NOMO-1 treated with DMSO at 0.1 percent for 48 hours (cell line): ENCODE measurements around the gene NBDY.

Experiments
- DNase-seq: peaks from one replicate; lab custom pipeline; 2025; ENCODE audit not compliant: unreplicated experiment; lab: John Stamatoyannopoulos, UW

Gene NBDY

GRCh38 chrX:56784666-56785065 lies 55.6 kb downstream of the NBDY start:
- DNase-seq: no peak

DNA sequence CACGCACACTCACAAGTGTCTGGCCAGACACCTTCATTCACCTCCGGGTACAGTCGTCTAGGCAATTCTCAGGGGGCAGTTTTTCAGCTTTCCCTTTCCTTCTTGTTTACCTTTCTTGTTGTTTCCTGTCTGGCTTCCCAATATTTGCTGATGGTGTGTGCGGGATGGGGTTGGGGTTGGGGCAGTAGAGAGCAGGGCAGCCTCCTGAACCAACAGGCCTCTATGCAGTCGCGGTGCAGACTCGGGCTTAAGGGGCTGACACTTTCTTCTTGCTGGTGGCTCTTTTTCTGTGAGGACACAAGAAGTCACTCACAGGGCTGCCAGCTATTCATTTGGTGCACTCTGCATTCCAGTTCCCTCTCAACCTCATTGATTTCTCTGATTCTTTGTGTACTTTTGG lies 56.4 kb downstream of the NBDY start:
- DNase-seq: no peak

- no peak for DNase-seq
These were observed 58.1 kb downstream of the NBDY start for GRCh38 chrX:56786889-56787733.

DNA sequence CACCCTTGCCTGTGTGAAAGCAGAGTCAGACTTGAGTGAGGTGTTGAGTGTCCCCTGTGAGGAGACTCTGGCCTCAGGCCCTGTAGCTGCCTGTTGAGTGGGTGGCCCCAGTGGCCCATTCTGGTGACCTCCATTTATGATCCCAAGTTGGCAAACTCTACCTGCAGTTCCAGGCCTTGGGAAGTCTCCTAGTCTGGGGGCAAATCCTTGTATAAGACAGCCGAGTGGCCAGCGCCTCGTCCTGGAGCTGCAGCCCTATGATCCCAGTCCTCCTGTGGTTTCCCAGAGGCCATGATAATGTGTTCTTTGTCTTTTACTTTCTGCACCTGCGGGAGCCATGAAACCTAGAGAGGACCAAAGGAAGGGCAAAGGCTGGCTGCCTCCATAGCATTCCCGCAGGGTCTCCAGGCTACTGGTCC lies 58.7 kb downstream of the NBDY start:
- DNase-seq: no peak

- peak; percentile 59 for DNase-seq
These were observed 59.2 kb downstream of the NBDY start for GRCh38 chrX:56788229-56788628.

DNA sequence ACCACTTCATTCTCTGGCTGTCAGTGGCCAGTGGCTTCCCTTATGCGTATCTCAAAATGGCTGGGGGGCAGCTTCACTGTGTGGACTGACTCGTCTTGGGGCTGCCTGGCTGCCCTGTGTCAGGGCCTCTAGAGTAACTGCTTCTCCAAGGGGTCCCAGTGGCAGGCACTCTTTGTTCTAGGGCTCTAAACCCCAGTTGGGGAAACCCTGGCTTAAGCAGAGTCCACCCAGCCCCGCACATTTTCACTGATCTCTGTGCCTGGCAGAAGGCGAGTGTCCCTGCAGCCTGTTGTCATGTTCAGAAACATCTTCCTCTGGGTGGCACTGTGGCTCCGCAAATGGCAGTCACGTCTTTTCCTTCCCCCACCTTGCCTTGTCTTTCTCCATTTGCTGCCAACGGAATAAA lies 59.7 kb downstream of the NBDY start:
- DNase-seq: peak; percentile 68

- DNase-seq: no peak
These were observed 60.6 kb downstream of the NBDY start for GRCh38 chrX:56789518-56790070.

- no peak for DNase-seq
These were observed 61.7 kb downstream of the NBDY start for GRCh38 chrX:56790778-56791177.

DNA sequence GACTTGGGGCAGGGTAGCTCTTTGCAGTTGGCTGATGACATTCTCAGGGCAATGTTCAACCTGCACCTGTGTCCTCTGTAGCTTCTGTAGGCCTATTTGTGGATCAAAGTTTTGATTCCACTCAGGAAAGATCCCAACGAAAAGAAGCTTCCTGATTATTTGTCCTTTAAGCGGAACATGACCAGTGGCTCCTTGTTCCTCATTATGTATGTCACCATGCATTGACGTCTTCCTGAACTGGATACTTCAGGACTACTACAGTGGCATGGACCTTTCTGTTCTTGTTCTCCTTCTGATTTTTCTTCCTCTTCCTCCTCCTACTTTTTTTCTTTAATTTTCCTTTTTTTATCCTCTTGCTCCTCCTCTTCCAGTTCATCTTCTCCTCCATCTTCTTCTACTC lies 62.4 kb downstream of the NBDY start:
- DNase-seq: no peak

GRCh38 chrX:56792270-56793111 lies 63.4 kb downstream of the NBDY start:
- DNase-seq: no peak

DNA sequence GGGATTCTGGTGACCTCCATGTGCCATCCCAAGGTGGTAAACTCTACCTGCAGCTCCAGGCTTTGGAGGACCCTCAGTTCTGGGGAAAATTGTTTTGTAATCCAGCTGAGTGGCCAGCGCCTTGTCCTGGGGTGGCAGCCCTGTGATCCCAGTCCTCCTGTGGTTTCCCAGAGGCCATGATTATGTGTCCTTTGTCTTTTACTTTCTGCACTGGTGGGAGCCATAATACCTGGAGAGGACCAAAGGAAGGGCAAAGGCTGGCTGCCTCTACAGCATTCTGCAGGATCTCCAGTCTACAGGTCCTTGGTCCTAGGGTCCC lies 64.0 kb downstream of the NBDY start:
- no peak for DNase-seq

DNA sequence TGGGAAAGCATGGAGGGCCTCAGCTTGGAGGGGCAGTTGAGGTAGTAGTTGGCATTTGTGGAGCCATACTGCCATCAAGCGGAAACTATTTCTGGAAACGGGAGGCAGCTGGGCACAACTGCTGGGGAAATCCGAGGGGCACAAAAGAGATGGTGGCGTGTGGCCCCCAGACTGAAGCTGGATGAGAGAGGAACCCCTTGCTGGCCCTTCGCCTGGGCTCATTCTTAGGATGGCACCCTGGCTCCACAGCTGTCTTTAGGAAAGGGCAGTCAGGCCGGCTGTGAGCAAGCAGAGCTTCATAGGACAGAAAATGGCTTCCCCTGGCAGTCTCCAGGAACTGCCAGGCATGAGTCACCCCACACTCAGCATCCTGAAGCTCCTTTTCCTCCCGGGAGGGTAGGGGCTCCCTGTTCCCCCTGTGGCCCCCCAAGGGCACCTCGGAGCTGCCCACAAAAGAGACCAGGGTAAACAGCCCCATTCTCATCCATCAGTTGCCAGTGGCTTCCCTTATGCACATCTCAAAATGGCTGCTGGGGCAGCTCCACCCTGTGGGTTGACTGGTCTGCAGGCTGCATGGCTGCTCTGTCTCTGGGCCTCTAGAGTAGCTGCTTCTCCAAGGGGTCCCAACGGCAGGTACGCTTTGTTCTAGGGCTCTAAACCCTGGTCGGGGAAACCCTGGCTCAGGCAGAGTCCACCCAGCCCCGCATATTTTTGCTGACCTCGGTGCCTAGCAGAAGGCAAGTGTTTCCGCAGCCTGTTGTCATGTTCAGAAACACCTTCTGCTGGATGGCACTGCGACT lies 64.7 kb downstream of the NBDY start:
- no peak for DNase-seq

- DNase-seq: no peak
These were observed 65.6 kb downstream of the NBDY start for GRCh38 chrX:56794404-56795230.

DNA sequence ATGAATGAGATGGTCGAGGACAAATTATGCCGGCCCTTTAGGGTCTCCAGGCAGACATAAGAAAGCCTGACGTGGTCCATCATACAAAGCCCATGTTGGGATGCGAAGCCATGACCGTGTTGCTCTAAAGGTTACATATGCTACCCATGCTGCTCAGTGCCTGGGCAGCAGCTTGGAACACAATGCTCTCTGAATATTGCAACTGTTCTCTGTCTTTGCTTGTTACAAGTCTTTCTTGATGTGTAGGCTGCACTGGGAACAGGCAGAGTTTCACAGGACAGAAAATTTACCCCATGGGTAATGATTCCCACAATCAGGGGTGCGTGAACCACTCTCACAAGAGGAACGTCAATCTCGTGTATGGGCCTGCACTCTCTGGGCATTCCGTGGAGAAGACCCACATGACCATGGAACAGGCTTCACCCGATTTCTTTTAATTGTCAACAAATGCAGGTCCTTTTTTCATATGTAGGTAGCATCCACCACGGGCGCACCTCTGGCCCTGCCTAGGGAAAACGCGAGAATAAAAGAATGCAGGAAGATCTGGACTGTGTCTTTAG lies 66.3 kb downstream of the NBDY start:
- DNase-seq: no peak

DNA sequence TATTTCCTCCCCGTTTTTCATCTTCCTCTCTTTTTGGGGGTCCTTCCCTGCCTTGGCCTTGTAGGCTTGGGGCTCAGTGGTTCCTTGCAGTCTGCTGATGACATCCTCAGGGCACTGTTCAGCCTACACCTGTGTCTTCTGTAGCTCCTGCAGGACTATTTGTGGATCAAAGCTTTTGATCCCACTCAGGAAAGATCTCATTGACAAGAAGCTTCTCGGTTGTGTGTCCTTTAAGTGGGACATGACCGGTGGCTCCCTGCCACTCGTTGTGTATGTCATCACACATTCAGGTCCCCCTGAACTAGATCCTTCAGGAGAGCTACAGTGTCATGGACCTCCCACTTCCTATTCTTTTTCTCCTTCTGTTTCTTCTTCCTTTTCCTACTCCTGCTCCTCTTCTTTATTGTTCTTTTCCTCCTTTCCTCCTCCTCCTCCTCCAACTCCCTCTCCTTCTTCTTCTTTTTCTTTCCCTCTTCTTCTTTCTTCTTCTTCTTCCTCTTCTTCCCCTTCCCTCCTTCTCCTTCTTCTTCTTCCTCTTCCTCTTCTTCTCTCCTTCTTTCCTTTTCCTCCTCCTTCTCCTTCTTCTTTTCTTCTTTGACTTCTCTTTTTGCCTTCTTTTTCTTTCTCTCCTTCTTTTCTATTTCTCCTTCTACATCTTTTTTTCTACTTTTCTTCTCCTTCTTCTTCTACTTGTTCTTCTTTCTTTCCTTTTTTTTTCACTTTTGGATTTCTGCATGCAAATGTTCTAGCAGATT lies 67.8 kb downstream of the NBDY start:
- no peak for DNase-seq

- no peak for DNase-seq
These were observed 68.7 kb downstream of the NBDY start for GRCh38 chrX:56797574-56798338.

- DNase-seq: no peak
These were observed 69.3 kb downstream of the NBDY start for GRCh38 chrX:56798339-56798711.

DNA sequence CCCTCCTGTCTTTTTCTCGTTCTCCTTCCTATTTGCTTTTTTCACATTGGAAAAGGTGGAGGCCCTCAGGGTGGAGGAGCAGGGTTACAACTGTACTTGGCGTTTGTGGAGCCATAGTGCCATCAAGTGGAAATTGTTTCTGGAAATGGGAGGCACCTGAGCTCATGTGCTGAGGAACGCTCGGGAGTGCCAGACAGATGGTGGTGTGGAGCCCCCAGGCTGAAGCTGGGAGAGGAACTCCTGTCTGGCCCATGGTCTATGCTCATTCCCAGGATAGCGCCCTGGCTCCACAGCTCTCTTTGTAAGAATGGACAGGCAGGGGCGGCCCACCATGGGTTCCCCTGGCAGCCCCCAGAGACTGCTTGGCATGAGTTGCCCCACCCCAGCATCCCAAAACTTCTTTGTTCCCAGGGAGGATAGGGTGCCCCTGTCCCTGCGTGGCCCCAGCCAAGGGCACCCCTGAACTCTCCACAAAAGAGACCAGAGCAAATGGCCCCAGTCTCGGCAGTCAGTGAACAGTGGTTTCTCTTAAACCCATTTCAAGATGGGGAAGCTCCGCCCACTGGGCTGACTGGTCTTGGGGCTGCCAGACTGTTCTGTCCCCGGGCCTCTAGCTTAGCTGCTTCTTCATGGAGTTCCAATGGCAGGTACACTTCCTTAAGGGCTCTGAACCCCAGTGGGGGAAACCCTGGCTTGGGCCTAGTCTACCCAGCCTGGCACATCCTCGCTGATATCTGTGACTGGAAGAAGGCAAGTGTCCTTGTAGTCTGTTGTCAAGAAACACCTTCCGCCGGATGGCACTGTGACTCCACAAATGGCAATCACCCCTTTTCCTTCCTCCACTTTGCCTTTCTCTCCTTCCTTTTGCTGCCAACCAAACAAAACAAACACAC lies 70.1 kb downstream of the NBDY start:
- no peak for DNase-seq
